HepG2 (cell line): ENCODE results near the gene MIA2. TPM values are rescaled to one million over a fixed set of nuclear protein-coding genes. Genes with fewer than 3 reads are reported as not detected.

ENCODE experiments used
- ASH2L ChIP-seq: fragments of 300-600, 200-600 bp; sonication (generic); IDR thresholded peaks from 2 replicates; pipeline ENCODE4 v1.7.0; 2017; ENCODE audit warnings: low read depth, mild to moderate bottlenecking, moderate library complexity, mixed read lengths, low read length; ENCODE audit not compliant: insufficient read length
- CBFB ChIP-seq: sonication (generic); formaldehyde crosslinking; IDR thresholded peaks from 2 replicates; pipeline ENCODE4 v1.4.0; 2020; ENCODE audit warnings: missing genetic modification reagents
- KDM3A ChIP-seq: IDR thresholded peaks from 2 replicates; pipeline ENCODE4 v1.6.1; 2018; ENCODE audit warnings: low read depth, missing compliant biosample characterization
- PAWR ChIP-seq: sonication (generic); formaldehyde crosslinking; IDR thresholded peaks from 2 replicates; pipeline ENCODE4 v1.4.0; 2020; ENCODE audit warnings: missing genetic modification reagents, mild to moderate bottlenecking, borderline replicate concordance
- POLR2A ChIP-seq, 2 experiments: IDR thresholded peaks; 2 replicates each; pipeline ENCODE4 v1.6.1; 2011; ENCODE audit warnings: low read depth in 2 of 2, low read length in 2 of 2, mild to moderate bottlenecking in 1 of 2, moderate library complexity in 1 of 2; ENCODE audit not compliant: insufficient read depth in 1 of 2
- REL ChIP-seq: sonication (generic); formaldehyde crosslinking; conservative IDR thresholded peaks from 2 replicates; pipeline ENCODE4 v1.8.0; 2022; ENCODE audit warnings: mild to moderate bottlenecking, missing genetic modification reagents, moderate library complexity
- THAP11 ChIP-seq: IDR thresholded peaks from 2 replicates; pipeline ENCODE4 v1.6.1; 2016; ENCODE audit warnings: missing biosample characterization, missing genetic modification reagents
- ZBTB7A ChIP-seq: sonication (generic); formaldehyde crosslinking; IDR thresholded peaks from 2 replicates; pipeline ENCODE4 v1.8.0; 2022; ENCODE audit warnings: mild to moderate bottlenecking, missing genetic modification reagents
- ZNF350 ChIP-seq: sonication (generic); formaldehyde crosslinking; IDR thresholded peaks from 2 replicates; pipeline ENCODE4 v1.4.0; 2020; ENCODE audit warnings: mild to moderate bottlenecking, low read depth, missing genetic modification reagents, borderline replicate concordance
- ZNF570 ChIP-seq: sonication (generic); formaldehyde crosslinking; IDR thresholded peaks from 2 replicates; pipeline ENCODE4 v1.4.0; 2020; ENCODE audit warnings: mild to moderate bottlenecking, missing genetic modification reagents, borderline replicate concordance
- ZNF703 ChIP-seq: sonication (generic); formaldehyde crosslinking; IDR thresholded peaks from 2 replicates; pipeline ENCODE4 v1.5.1; 2020; ENCODE audit warnings: missing genetic modification reagents, mild to moderate bottlenecking, moderate library complexity, borderline replicate concordance
- ZNF816 ChIP-seq: sonication (generic); formaldehyde crosslinking; IDR thresholded peaks from 2 replicates; pipeline ENCODE4 v1.8.0; 2022; ENCODE audit warnings: missing genetic modification reagents, mild to moderate bottlenecking, borderline replicate concordance
- polyA plus RNA-seq, 8 experiments: library from polyadenylated mRNA; depleted of rRNA in 3 of 8; stranded (reverse) in 7 of 8; unstranded in 1 of 8; fragments of >200 nt; fragmentation: Illumina TruSeq in 4 of 8; extraction: Trizol in 4 of 8; gene quantifications; 2 replicates each; pipeline versions ENCODE4 v1.2.1 to v1.2.3, GENCODE V29; 2011 to 2016; ENCODE audit warnings: low read depth in 4 of 8, missing spikeins in 1 of 8, mixed read lengths in 1 of 8; ENCODE audit not compliant: insufficient read depth in 1 of 8
- total RNA-seq, 5 experiments: library from RNA; depleted of rRNA; stranded (reverse); fragments of >200 nt; fragmentation: Illumina TruSeq; extraction: Trizol; gene quantifications; 2 replicates each; pipeline ENCODE4 v1.2.3, GENCODE V29; 2016; ENCODE audit warnings: low read depth in 1 of 5
- TF ChIP-seq, protein P1 (sequence below): IDR thresholded peaks from 2 replicates; pipeline ENCODE4 v1.6.1; 2012; ENCODE audit warnings: low read length, improper control_type of control experiment
- TF ChIP-seq, protein P2 (sequence below): sonication (generic); formaldehyde crosslinking; IDR thresholded peaks from 2 replicates; pipeline ENCODE4 v1.4.0; 2020; ENCODE audit warnings: mild to moderate bottlenecking, missing genetic modification reagents, borderline replicate concordance
- TF ChIP-seq, protein P3 (sequence below): sonication (generic); formaldehyde crosslinking; IDR thresholded peaks from 2 replicates; pipeline ENCODE4 v1.4.0; 2020; ENCODE audit warnings: missing genetic modification reagents
- TF ChIP-seq, protein P4 (sequence below): IDR thresholded peaks from 2 replicates; pipeline ENCODE4 v1.4.0; 2020; ENCODE audit warnings: mild to moderate bottlenecking, missing genetic modification reagents

MIA2 gene
- total and polyA plus RNA-seq, 2 of the 13 experiments (the other 11 are each of a cell fraction or from before 2014, with no cell fraction given), result 134 to 158 TPM

DNA sequence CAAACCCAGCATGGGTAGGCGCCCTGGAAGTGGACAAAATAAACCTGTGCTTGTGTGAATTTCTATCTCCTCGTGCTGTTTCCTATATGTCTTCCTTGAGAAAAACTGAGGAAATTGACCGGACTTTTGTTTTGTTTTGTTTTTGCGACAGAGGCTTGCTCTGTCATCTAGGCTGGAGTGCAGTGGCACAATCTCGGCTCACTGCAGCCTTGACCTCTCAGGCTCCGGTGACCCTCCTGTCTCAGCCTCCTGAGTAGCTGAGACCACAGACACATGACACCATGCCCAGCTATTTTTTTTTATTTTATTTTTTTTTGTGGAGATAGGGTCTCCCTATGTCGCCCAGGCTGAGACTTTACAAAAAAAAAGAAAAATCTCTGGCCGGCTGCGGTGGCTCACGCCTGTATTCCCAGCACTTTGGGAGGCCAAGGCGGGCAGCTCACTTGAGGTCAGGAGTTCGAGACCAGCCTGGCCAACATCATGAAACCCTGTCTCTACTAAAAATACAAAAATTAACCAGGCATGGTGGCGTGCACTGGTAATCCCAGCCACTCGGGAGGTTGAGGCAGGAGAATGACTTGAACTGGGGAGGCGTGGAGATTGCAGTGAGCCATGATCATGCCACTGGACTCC is 22.5 kb upstream of the MIA2 start (continued):
- no peak for TF ChIP-seq ZNF703 (CRISPR knock-in tag)
- 0 out of 2 replicates have a peak, but pooled peaks have one; percentile 39 for TF ChIP-seq ZNF816 (CRISPR knock-in tag)
- TF ChIP-seq, protein P1, sequence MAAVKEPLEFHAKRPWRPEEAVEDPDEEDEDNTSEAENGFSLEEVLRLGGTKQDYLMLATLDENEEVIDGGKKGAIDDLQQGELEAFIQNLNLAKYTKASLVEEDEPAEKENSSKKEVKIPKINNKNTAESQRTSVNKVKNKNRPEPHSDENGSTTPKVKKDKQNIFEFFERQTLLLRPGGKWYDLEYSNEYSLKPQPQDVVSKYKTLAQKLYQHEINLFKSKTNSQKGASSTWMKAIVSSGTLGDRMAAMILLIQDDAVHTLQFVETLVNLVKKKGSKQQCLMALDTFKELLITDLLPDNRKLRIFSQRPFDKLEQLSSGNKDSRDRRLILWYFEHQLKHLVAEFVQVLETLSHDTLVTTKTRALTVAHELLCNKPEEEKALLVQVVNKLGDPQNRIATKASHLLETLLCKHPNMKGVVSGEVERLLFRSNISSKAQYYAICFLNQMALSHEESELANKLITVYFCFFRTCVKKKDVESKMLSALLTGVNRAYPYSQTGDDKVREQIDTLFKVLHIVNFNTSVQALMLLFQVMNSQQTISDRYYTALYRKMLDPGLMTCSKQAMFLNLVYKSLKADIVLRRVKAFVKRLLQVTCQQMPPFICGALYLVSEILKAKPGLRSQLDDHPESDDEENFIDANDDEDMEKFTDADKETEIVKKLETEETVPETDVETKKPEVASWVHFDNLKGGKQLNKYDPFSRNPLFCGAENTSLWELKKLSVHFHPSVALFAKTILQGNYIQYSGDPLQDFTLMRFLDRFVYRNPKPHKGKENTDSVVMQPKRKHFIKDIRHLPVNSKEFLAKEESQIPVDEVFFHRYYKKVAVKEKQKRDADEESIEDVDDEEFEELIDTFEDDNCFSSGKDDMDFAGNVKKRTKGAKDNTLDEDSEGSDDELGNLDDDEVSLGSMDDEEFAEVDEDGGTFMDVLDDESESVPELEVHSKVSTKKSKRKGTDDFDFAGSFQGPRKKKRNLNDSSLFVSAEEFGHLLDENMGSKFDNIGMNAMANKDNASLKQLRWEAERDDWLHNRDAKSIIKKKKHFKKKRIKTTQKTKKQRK, result no peak
- TF ChIP-seq, protein P2, sequence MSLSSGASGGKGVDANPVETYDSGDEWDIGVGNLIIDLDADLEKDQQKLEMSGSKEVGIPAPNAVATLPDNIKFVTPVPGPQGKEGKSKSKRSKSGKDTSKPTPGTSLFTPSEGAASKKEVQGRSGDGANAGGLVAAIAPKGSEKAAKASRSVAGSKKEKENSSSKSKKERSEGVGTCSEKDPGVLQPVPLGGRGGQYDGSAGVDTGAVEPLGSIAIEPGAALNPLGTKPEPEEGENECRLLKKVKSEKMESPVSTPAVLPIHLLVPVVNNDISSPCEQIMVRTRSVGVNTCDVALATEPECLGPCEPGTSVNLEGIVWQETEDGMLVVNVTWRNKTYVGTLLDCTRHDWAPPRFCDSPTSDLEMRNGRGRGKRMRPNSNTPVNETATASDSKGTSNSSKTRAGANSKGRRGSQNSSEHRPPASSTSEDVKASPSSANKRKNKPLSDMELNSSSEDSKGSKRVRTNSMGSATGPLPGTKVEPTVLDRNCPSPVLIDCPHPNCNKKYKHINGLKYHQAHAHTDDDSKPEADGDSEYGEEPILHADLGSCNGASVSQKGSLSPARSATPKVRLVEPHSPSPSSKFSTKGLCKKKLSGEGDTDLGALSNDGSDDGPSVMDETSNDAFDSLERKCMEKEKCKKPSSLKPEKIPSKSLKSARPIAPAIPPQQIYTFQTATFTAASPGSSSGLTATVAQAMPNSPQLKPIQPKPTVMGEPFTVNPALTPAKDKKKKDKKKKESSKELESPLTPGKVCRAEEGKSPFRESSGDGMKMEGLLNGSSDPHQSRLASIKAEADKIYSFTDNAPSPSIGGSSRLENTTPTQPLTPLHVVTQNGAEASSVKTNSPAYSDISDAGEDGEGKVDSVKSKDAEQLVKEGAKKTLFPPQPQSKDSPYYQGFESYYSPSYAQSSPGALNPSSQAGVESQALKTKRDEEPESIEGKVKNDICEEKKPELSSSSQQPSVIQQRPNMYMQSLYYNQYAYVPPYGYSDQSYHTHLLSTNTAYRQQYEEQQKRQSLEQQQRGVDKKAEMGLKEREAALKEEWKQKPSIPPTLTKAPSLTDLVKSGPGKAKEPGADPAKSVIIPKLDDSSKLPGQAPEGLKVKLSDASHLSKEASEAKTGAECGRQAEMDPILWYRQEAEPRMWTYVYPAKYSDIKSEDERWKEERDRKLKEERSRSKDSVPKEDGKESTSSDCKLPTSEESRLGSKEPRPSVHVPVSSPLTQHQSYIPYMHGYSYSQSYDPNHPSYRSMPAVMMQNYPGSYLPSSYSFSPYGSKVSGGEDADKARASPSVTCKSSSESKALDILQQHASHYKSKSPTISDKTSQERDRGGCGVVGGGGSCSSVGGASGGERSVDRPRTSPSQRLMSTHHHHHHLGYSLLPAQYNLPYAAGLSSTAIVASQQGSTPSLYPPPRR, result no peak
- no peak for TF ChIP-seq POLR2A (IDR thresholded peaks at IDR 0.05; ENCODE audit: insufficient read depth in 1 of 2, low read depth in 2 of 2, low read length in 2 of 2)
- TF ChIP-seq REL, result no peak
- no peak for TF ChIP-seq PAWR
- TF ChIP-seq, protein P3, sequence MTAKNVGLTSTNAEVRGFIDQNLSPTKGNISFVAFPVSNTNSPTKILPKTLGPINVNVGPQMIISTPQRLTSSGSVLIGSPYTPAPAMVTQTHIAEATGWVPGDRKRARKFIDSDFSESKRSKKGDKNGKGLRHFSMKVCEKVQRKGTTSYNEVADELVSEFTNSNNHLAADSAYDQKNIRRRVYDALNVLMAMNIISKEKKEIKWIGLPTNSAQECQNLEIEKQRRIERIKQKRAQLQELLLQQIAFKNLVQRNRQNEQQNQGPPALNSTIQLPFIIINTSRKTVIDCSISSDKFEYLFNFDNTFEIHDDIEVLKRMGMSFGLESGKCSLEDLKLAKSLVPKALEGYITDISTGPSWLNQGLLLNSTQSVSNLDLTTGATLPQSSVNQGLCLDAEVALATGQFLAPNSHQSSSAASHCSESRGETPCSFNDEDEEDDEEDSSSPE (CRISPR knock-in tag), result no peak
- TF ChIP-seq ZNF350 (CRISPR knock-in tag), result no peak
- TF ChIP-seq THAP11 (CRISPR knock-in tag), result no peak
- TF ChIP-seq, protein P4, sequence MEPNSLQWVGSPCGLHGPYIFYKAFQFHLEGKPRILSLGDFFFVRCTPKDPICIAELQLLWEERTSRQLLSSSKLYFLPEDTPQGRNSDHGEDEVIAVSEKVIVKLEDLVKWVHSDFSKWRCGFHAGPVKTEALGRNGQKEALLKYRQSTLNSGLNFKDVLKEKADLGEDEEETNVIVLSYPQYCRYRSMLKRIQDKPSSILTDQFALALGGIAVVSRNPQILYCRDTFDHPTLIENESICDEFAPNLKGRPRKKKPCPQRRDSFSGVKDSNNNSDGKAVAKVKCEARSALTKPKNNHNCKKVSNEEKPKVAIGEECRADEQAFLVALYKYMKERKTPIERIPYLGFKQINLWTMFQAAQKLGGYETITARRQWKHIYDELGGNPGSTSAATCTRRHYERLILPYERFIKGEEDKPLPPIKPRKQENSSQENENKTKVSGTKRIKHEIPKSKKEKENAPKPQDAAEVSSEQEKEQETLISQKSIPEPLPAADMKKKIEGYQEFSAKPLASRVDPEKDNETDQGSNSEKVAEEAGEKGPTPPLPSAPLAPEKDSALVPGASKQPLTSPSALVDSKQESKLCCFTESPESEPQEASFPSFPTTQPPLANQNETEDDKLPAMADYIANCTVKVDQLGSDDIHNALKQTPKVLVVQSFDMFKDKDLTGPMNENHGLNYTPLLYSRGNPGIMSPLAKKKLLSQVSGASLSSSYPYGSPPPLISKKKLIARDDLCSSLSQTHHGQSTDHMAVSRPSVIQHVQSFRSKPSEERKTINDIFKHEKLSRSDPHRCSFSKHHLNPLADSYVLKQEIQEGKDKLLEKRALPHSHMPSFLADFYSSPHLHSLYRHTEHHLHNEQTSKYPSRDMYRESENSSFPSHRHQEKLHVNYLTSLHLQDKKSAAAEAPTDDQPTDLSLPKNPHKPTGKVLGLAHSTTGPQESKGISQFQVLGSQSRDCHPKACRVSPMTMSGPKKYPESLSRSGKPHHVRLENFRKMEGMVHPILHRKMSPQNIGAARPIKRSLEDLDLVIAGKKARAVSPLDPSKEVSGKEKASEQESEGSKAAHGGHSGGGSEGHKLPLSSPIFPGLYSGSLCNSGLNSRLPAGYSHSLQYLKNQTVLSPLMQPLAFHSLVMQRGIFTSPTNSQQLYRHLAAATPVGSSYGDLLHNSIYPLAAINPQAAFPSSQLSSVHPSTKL (CRISPR knock-in tag), result peak; percentile 72
- TF ChIP-seq ZBTB7A, result no peak
- no peak for TF ChIP-seq KDM3A (CRISPR knock-in tag)
- no peak for TF ChIP-seq ZNF570 (CRISPR knock-in tag)
- no peak for TF ChIP-seq ASH2L
- TF ChIP-seq CBFB (CRISPR knock-in tag), result no peak
